Keratinocyte (primary cell): ENCODE measurements around the gene KCNAB2. TPM values are rescaled to one million over a fixed set of nuclear protein-coding genes. Genes with fewer than 3 reads are reported as not detected.

Source experiments
- DNase-seq: peaks from one replicate; pipeline ENCODE4 v3.0.0-alpha.2; 2011; ENCODE audit warnings: low read depth, missing footprints, low spot score
- FAIRE-seq: peaks from 2 replicates; lab custom pipeline; 2011; peaks lifted over from hg19 to GRCh38; lab: Jason Lieb, UNC
- H2AFZ ChIP-seq: 2 replicates; pipeline ENCODE4 v1.6.0; 2012; ENCODE audit warnings: low read length, control low read depth, inconsistent platforms; ENCODE audit not compliant: control insufficient read depth
- H3K27ac ChIP-seq: 2 replicates; pipeline ENCODE4 v1.5.1; 2011; ENCODE audit warnings: low read length; ENCODE audit not compliant: control insufficient read depth, insufficient read depth
- H3K27me3 ChIP-seq: 3 replicates; pipeline ENCODE4 v1.6.0; 2011; ENCODE audit warnings: low read length; ENCODE audit not compliant: control insufficient read depth, insufficient read depth; ENCODE audit errors: extremely low read depth
- H3K36me3 ChIP-seq, 2 experiments: 2 replicates in 1 of 2; 3 replicates in 1 of 2; pipeline ENCODE4 v1.5.1; 2011; ENCODE audit warnings: low read length in 2 of 2, mild to moderate bottlenecking in 1 of 2; ENCODE audit not compliant: control insufficient read depth in 2 of 2, insufficient read depth in 2 of 2; ENCODE audit errors: extremely low read depth in 1 of 2
- H3K4me1 ChIP-seq: 3 replicates; pipeline ENCODE4 v1.5.1; 2011; ENCODE audit warnings: low read length; ENCODE audit not compliant: control insufficient read depth, insufficient read depth; ENCODE audit errors: extremely low read depth
- H3K4me2 ChIP-seq: 3 replicates; pipeline ENCODE4 v1.6.0; 2011; ENCODE audit warnings: low read depth, low read length; ENCODE audit not compliant: control insufficient read depth, insufficient read depth; ENCODE audit errors: extremely low read depth
- H3K4me3 ChIP-seq, 3 experiments: fragments of 200-600 bp in 1 of 3; sonication (generic) in 1 of 3; 2 replicates in 2 of 3; 3 replicates in 1 of 3; pipeline ENCODE4 v1.5.1; 2011 to 2016; ENCODE audit warnings: low read length in 3 of 3, mild to moderate bottlenecking in 3 of 3, control low read depth in 2 of 3, inconsistent platforms in 1 of 3, low read depth in 1 of 3, mixed read lengths in 1 of 3, mixed run types in 1 of 3, moderate library complexity in 1 of 3; ENCODE audit not compliant: control insufficient read depth in 2 of 3, insufficient read depth in 2 of 3; ENCODE audit errors: extremely low read depth in 1 of 3
- H3K79me2 ChIP-seq: 2 replicates; pipeline ENCODE4 v1.6.0; 2012; ENCODE audit warnings: low read length; ENCODE audit not compliant: control insufficient read depth, insufficient read depth
- H3K9ac ChIP-seq: 3 replicates; pipeline ENCODE4 v1.6.0; 2011; ENCODE audit warnings: low read length; ENCODE audit not compliant: control insufficient read depth, insufficient read depth; ENCODE audit errors: extremely low read depth
- H3K9me1 ChIP-seq: 3 replicates; pipeline ENCODE4 v1.6.0; 2011; ENCODE audit warnings: low read length; ENCODE audit not compliant: control insufficient read depth, insufficient read depth; ENCODE audit errors: extremely low read depth
- H3K9me3 ChIP-seq: 2 replicates; pipeline ENCODE4 v1.5.1; 2012; ENCODE audit warnings: low read depth, low read length; ENCODE audit not compliant: control insufficient read depth
- H4K20me1 ChIP-seq: 3 replicates; pipeline ENCODE4 v1.6.0; 2011; ENCODE audit warnings: low read length; ENCODE audit not compliant: control insufficient read depth, insufficient read depth; ENCODE audit errors: extremely low read depth
- EZH2 ChIP-seq: IDR thresholded peaks from one replicate; pipeline ENCODE4 v1.6.1; 2012; ENCODE audit warnings: inconsistent platforms, mild to moderate bottlenecking, low read length, moderate library complexity
- dilution Hi-C: fragments of 300-500 bp; cut with MboI; formaldehyde crosslinking; loops from one replicate; pipeline ENCODE4 v1.7.0; 2020; ENCODE audit warnings: low sequenced_read_pairs; ENCODE audit not compliant: extremely low pct_ligation_motif_present
- polyA plus RNA-seq, 5 experiments: library from polyadenylated mRNA; depleted of rRNA in 3 of 5; stranded (reverse) in 3 of 5; stranded (forward) in 1 of 5; unstranded in 1 of 5; fragments of >200 nt; gene quantifications; 1 replicate in 1 of 5; 2 replicates in 3 of 5; 3 replicates in 1 of 5; pipeline versions ENCODE4 v1.2.1 to v1.2.3, GENCODE V29; 2011 to 2012; ENCODE audit warnings: missing spikeins in 2 of 5, low read depth in 1 of 5, low replicate concordance in 1 of 5
- TF ChIP-seq, protein P1 (sequence below), 3 experiments: IDR thresholded peaks in 1 of 3; conservative IDR thresholded peaks in 1 of 3; optimal IDR thresholded peaks in 1 of 3; 2 replicates in 2 of 3; 3 replicates in 1 of 3; pipeline versions ENCODE3 to v1.5.1; 2011; ENCODE audit warnings: low read length in 3 of 3, mild to moderate bottlenecking in 3 of 3, moderate library complexity in 2 of 3, control low read depth in 1 of 3, inconsistent platforms in 1 of 3; ENCODE audit not compliant: insufficient read depth in 2 of 3; ENCODE audit errors: extremely low read depth in 1 of 3

The KCNAB2 gene
- polyA plus RNA-seq, 1 donor (not counting 4 experiments of a cell fraction or from before 2014, with no cell fraction given), result 1.8 TPM

DNA sequence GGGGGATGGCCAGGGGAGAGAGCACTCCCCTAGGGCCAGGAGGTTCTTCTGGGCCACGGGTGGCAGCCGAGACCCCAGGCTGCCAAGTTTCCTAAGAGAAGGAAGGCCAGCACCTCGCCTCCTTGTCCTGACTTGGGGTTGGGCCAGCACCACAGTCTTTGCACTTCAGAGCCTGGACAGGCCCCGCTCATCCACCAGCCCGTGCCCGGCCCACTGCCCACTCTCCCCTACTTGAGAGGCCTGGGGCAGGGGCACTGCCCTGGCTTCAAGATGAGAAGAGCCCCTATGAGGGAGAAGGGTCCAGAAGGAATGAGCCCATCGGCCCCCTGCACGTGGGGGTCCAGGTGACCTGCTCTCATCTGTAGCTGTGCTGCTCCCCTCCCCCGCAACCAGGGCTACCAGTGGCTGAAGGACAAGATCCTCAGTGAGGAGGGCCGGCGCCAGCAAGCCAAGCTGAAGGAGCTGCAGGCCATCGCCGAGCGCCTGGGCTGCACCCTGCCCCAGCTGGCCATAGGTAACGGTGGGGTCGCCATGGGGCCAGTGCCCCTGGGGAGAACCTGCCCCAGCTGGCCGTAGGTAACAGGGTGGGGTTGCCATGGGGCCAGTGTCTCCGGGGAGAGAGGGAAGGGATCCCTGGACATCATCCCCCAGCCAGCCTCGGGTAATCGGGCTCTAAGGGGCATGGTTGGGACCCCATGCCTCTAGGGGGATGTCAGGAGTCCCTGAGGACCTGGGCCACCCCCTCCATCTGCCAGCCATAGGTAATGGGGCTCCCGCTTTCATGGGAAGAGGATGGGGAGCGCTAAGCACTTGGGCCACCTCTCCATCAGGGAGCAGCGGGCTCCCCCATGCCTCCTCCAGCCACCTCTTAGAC lies 50.8 kb downstream of the KCNAB2 start:
- Histone ChIP-seq H3K9ac (no peak overlapping the region), H2AFZ (no peak overlapping the region), H4K20me1 (no peaks in the 10 kb centered on the region), H3K27ac (no peak overlapping the region), H3K9me3 (no peaks in the 10 kb centered on the region), H3K4me2 (no peak overlapping the region), H3K27me3 (peaks cover 19% of the 10 kb centered on the region), H3K9me1 (no peaks in the 10 kb centered on the region), H3K4me1 (no peaks in the 10 kb centered on the region), H3K36me3 (no peaks in the 10 kb centered on the region), H3K4me3 (no peak overlapping the region), H3K79me2 (no peaks in the 10 kb centered on the region)
- DNase-seq, result no peak
- no peak for FAIRE-seq
- TF ChIP-seq, protein P1, sequence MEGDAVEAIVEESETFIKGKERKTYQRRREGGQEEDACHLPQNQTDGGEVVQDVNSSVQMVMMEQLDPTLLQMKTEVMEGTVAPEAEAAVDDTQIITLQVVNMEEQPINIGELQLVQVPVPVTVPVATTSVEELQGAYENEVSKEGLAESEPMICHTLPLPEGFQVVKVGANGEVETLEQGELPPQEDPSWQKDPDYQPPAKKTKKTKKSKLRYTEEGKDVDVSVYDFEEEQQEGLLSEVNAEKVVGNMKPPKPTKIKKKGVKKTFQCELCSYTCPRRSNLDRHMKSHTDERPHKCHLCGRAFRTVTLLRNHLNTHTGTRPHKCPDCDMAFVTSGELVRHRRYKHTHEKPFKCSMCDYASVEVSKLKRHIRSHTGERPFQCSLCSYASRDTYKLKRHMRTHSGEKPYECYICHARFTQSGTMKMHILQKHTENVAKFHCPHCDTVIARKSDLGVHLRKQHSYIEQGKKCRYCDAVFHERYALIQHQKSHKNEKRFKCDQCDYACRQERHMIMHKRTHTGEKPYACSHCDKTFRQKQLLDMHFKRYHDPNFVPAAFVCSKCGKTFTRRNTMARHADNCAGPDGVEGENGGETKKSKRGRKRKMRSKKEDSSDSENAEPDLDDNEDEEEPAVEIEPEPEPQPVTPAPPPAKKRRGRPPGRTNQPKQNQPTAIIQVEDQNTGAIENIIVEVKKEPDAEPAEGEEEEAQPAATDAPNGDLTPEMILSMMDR (optimal IDR thresholded peaks at IDR 0.05 in 1 of 3, IDR thresholded peaks at IDR 0.05 in 1 of 3, conservative IDR thresholded peaks at IDR 0.05 in 1 of 3; ENCODE audit: extremely low read depth in 1 of 3, insufficient read depth in 2 of 3, low read length in 3 of 3), result no peak
- no peak for TF ChIP-seq EZH2
- dilution Hi-C loops, result no loop called here

- Histone ChIP-seq H4K20me1 (no peaks in the 10 kb centered on the region), H3K4me1 (no peaks in the 10 kb centered on the region), H2AFZ (no peak overlapping the region), H3K27me3 (peaks cover 19% of the 10 kb centered on the region), H3K27ac (no peak overlapping the region), H3K4me3 (no peak overlapping the region), H3K9ac (no peak overlapping the region), H3K9me1 (no peaks in the 10 kb centered on the region), H3K9me3 (no peaks in the 10 kb centered on the region), H3K79me2 (no peaks in the 10 kb centered on the region), H3K4me2 (no peak overlapping the region), H3K36me3 (no peaks in the 10 kb centered on the region)
- dilution Hi-C loops, result no loop called here
- FAIRE-seq, result no peak
- DNase-seq, result no peak
- TF ChIP-seq, protein P1 (optimal IDR thresholded peaks at IDR 0.05 in 1 of 3, IDR thresholded peaks at IDR 0.05 in 1 of 3, conservative IDR thresholded peaks at IDR 0.05 in 1 of 3; ENCODE audit: extremely low read depth in 1 of 3, insufficient read depth in 2 of 3, low read length in 3 of 3), result no peak
- TF ChIP-seq EZH2, result no peak
These were observed 51.5 kb downstream of the KCNAB2 start for GRCh38 chr1:6097117-6097595.
